HPDE6-E6E7 (cell line): Measurements from ENCODE around the gene SORD.
"Not testable (repeated sequence)": the region's sequence is repeated elsewhere in the genome, so short reads cannot be mapped to it uniquely, and the experiment has no call there.

Experiments
- DNase-seq: peaks from one replicate; pipeline ENCODE4 v3.0.0; 2011; ENCODE audit warnings: missing footprints; ENCODE audit errors: extremely low spot score

Gene SORD

GRCh38 chr15:45062301-45062700, 39.3 kb downstream of the SORD start:
- not testable (repeated sequence) for DNase-seq

DNA sequence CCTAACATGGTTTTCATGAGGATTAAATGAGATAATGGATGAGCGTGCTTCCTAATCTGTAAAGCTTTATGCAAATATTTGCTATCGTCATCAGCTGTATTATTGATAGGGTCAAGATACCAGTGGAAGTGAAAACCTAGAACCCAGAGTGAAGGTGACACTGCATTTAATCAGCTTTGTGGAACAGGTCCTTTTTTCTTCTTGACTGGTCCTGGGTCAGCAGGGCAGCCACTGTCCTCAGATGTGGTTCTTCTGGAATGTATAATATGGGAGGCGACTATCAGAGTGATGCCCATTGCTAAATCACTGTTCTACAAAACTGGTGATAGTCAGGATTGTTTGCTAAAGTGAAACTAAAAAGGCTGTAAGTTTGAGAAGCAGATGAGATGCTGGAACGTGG, 41.4 kb downstream of the SORD start:
- no peak for DNase-seq

- DNase-seq: not testable (repeated sequence)
Measured at GRCh38 chr15:45069942-45070360, 47.0 kb downstream of the SORD start.

DNA sequence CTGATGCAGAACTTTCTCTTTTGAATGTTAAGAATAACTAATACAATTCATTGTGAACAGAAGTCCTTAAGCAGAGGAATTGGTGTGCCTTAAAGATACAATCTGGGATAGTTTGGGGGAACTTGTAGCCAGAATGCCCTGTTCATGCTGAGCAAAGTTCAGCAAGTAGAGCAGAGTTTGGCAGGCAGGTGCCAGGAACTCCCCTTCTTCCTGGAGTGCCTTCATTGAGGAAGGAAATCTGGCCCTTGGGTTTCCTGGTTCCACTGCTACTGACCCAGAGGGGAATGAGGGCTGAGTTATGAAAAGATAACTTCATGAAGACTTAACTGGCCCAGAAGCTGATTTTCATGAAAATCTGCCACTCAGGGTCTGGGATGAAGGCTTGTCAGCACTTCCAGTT, 50.6 kb downstream of the SORD start:
- DNase-seq: not testable (repeated sequence)

DNA sequence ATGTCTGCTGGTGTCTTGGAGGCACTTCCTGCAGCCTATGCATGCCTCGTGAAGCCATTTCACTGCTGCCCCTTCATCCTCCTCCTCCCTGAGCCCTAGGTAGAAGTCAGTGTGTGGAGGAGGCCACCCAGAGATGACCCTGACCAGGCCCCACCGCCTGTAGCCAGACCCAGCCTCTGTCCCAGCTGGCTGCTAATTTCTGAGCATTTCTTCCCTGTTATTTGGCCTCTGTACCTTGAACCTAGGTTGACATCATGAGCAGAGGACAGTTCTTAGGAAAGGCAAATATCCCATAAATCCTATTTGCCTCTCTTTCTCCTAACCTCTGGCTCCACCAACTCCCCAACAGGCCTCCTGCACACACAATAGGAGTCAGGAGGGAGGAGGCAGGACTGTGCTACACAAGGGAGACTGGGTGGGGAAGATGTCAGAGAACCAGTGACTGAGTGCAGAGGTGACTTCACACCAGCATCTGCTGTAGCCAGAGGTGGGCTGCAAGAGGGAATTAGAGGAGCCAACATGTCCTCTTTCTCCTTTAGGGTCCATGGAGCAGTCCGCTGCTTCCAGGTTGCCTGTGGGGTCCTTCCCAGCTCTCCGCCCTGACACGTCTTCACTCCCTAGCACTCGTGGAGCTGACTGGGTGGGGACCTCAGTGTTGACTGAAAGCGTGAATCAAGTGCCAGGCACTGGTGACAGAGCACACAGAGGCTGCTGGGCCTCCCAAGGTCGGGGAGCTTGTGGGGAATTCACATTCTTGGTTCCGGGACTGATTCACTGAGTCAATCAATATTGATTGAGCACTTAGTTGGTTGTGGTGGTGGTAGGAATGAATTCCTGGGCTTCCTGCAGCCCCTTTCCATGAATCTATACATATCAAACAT, 52.7 kb downstream of the SORD start:
- DNase-seq: not testable (repeated sequence)

GRCh38 chr15:45077391-45077790, 54.4 kb downstream of the SORD start:
- DNase-seq: not testable (repeated sequence)

DNA sequence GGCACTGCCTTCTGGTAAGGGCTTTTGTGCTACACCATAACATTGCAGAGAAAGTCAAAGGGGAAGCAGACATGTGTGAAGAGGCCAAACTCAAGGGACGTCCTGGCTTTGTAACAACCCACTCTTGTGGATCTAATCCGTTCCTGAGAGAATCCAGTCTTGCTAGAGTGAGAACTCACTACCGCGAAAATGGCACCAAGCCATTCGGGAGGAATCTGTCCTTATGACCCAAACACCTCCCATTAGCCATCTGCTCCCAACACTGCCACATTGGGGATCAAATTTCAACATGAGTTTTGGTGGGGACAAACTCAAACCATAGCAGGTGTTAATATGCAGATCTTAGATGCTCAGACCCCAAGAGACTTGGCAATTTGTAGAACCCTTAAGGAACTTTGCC, 56.2 kb downstream of the SORD start:
- DNase-seq: not testable (repeated sequence)

- DNase-seq: not testable (repeated sequence)
Measured at GRCh38 chr15:45079628-45080246, 56.7 kb downstream of the SORD start.

DNA sequence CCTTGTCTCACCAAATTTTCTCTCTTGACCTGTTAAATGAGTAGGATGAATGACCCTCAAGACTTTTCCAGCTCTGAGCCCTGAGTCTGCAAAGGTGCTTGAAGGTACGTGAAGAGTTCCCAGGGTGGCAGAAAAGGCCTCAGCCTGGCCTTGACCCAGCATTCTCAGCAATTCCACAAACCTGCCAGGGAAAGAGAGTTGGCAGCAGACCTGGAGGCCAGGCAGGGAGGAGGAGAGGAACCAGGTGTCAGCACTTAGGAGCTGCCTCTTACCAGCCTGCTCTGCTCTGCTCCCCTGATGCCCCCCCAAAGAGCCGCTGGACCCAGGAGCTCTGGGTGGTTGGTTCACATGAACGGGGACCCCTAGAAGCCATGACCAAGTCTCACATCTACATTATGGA, 57.6 kb downstream of the SORD start:
- not testable (repeated sequence) for DNase-seq

- not testable (repeated sequence) for DNase-seq
Measured at GRCh38 chr15:45082412-45082811, 59.4 kb downstream of the SORD start.

DNA sequence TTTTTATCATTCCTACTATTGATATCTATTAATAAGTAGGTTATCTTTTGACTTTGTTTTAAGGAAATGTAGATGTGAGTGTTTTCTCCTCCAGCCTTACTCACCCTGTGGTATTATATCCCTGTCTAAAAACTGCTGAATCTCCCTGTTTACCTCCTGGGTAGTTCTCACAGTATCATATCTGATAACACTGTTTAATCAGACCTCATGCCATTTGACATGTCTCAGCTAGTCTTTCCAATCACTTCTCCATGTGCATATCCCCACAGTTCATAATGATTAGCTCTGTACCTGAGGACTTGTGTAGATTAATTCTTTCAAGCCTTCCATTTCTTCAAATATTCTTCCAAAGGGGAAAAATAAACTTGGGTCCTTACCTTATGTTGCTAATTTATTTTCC, 60.2 kb downstream of the SORD start:
- DNase-seq: no peak

- no peak for DNase-seq
Measured at GRCh38 chr15:45084163-45084562, 61.2 kb downstream of the SORD start.

DNA sequence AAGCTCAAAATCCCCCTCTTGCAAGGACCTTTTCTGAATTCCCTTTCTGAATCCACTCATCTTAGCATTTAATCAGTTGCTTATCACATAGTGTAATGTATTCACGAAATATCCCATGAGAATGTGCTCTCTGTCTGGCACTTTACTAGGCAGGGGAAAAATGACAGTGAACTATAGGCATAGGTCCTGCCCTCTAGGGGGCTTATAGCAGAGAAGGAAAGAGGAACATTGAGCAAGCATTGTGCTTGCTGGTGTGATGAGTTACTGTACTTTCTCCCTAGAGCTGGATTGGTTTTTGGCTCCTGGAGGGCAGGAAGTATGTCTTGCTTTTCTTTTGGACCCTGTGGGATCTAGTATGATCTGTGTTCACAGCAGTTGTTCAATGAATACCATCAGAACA, 64.5 kb downstream of the SORD start:
- DNase-seq: no peak

- no peak for DNase-seq
Measured at GRCh38 chr15:45088801-45089711, 66.1 kb downstream of the SORD start.

GRCh38 chr15:45089712-45090373, 66.8 kb downstream of the SORD start:
- no peak for DNase-seq

DNA sequence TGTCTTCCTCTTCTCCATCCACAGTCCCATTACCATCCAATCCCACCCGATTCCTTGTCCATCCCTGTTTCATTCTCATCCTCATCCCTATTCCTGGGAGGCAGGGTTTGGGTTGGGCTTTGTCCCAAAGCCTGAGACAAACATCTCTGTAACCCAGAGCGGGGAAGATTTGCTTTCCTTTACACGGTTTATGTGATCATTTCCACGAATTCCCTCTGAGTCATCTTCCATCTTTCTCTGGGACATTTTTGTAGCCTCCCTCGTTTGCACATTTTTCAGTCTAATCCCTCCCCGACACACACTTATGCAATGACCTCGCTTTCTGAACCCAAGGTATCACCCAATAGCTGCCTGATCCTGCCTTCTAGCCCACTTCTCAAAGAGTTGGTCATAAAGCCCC, 68.2 kb downstream of the SORD start:
- DNase-seq: no peak

GRCh38 chr15:45091576-45091975, 68.6 kb downstream of the SORD start:
- DNase-seq: no peak

- DNase-seq: no peak
Measured at GRCh38 chr15:45093013-45093412, 70.0 kb downstream of the SORD start.

DNA sequence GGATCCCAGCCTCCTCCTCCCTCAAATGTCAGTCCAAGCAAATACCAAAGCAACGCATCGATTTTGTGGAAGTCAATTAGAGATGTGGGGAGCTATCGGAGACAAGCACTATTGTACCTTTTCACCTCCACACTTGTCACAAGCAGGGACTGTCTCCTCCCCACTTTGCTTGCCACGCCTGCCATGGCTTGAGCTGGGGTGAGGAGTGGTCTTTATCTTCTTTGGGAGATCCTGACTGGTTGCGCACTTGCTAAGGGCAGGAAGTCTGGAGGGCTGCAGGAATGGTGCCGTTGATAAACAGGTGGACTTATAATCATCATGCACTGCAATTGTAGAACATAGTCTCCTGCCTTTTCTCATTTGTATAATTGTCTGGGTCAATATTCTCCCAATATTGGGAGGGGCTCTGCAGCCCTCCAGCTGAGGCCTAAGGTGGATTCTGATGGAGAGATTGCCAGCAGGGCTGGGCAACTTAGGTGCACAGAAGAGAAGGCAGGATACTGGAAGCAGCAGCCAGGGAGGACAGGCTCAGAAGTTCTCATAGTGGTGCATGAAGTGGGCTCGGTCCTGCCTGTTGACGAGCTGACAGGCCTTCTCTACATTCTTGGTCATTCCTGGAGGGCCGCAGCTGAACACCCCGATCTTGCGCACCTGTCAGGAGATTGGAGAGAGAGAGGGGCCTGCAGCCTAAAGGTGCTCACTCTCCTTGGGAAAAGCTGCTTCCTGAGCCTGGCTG, 70.8 kb downstream of the SORD start:
- no peak for DNase-seq

GRCh38 chr15:45094358-45094730, 71.3 kb downstream of the SORD start:
- DNase-seq: no peak

DNA sequence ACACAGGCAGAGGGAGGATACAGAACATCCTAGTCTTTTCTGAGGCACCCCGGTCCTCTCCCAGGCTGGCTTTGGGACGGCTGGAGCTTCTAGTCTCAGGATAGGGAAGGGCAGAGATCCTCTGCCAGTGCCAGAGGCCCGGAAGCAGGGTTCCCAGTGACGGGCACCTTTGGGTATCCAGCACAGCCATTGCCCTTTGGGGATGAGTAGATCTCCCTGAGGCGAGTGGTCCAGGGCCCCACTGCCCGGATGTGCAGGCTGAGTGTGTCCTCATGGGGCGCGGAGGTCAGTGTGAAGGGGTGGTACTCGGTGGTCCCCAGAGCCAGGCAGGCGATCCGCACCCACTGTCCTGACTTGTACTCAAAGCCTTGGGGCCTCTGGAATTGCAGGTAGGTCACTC, 72.7 kb downstream of the SORD start:
- DNase-seq: no peak
